Gastrocnemius medialis (tissue), 4 donors: ENCODE results near the gene DHCR24.

Experiments used
- POLR2A ChIP-seq, 2 donors: fragments of 450-650 bp; IDR thresholded peaks; one replicate each; pipeline ENCODE4 v1.6.1; 2017; ENCODE audit warnings: antibody characterized with exemption in 2 of 2, mild to moderate bottlenecking in 2 of 2, moderate library complexity in 2 of 2
- TF ChIP-seq, protein P1 (sequence below), 5 experiments: fragments of 450-650 bp in 3 of 5; fragments of 200-600 bp in 2 of 5; sonication (generic) in 2 of 5; IDR thresholded peaks in 4 of 5; conservative IDR thresholded peaks in 1 of 5; 1 replicate in 4 of 5; 2 replicates in 1 of 5; pipeline ENCODE4 v1.5.1; 2016 to 2019; ENCODE audit warnings: antibody characterized with exemption in 5 of 5, mild to moderate bottlenecking in 3 of 5, moderate library complexity in 3 of 5

DNA sequence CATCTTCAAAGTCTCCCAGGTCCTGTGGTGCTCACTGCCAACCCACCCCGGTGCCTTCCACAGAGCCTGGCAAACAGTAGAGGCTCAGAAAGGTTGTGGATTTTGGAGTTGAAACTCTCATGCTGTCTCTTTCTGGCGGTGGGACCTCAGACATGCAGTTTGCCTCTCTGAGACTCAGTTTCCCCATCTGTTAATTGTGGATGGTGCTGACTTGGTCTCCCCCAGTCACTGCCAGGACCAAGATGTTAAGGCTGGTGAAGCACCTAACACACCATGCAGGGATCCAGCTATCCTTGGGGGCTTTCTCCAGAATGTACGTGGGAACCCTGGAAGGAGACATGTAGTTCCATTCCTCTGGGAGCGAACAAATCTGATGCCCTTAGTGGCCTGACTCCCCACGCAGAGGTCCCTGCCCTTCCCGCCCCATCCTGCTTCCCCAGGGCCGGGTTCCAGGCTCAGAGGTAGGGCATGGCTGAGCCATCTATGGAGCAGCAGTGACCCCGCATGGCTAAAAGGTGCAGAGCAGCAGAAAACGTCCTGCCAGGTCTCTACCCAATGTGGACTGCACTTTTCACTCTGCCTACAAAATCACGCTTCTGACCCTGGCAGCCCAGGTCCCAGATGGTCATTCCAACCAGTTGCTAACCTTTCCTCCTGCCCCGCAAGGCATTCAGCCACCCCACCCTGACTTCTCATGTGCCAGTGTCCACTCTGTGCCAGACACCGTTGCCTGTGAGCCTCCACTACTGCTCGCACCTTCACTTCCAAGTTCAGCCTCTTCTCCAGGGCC, 76.6 kb downstream of the DHCR24 start:
- TF ChIP-seq POLR2A (IDR thresholded peaks at IDR 0.05) = no peak
- TF ChIP-seq, protein P1, sequence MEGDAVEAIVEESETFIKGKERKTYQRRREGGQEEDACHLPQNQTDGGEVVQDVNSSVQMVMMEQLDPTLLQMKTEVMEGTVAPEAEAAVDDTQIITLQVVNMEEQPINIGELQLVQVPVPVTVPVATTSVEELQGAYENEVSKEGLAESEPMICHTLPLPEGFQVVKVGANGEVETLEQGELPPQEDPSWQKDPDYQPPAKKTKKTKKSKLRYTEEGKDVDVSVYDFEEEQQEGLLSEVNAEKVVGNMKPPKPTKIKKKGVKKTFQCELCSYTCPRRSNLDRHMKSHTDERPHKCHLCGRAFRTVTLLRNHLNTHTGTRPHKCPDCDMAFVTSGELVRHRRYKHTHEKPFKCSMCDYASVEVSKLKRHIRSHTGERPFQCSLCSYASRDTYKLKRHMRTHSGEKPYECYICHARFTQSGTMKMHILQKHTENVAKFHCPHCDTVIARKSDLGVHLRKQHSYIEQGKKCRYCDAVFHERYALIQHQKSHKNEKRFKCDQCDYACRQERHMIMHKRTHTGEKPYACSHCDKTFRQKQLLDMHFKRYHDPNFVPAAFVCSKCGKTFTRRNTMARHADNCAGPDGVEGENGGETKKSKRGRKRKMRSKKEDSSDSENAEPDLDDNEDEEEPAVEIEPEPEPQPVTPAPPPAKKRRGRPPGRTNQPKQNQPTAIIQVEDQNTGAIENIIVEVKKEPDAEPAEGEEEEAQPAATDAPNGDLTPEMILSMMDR (IDR thresholded peaks at IDR 0.05 in 4 of 5, conservative IDR thresholded peaks at IDR 0.05 in 1 of 5) = peak; percentile 59 to 80 (median 73)
